Gastrocnemius medialis (tissue), 4 donors: Measurements from ENCODE around the gene FTSJ3.

Experiments
- POLR2A ChIP-seq, 2 donors: fragments of 450-650 bp; IDR thresholded peaks; one replicate each; pipeline ENCODE4 v1.6.1; 2017; ENCODE audit warnings: antibody characterized with exemption in 2 of 2, mild to moderate bottlenecking in 2 of 2, moderate library complexity in 2 of 2
- TF ChIP-seq, protein P1 (sequence below), 5 experiments: fragments of 450-650 bp in 3 of 5; fragments of 200-600 bp in 2 of 5; sonication (generic) in 2 of 5; IDR thresholded peaks in 4 of 5; conservative IDR thresholded peaks in 1 of 5; 1 replicate in 4 of 5; 2 replicates in 1 of 5; pipeline ENCODE4 v1.5.1; 2016 to 2019; ENCODE audit warnings: antibody characterized with exemption in 5 of 5, mild to moderate bottlenecking in 3 of 5, moderate library complexity in 3 of 5

DNA sequence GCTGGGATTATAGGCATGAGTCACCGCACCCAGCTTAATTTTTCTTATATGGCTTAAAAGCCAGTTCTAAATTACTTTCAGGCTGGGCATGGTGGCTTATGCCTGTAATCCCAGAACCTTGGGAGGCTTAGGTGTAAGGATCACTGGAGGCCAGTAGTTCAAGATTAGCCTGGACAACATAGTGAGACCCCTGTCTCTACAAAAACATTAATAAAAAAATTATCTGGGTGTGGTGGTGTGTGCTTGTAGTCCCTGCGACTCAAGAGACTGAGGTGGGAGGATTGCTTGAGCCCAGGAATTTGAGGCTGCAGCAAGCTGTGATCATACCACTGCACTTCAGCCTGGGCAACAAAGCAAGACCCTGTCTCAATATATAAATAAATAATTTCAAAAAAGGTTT is 25.8 kb upstream of the FTSJ3 start:
- TF ChIP-seq, protein P1, sequence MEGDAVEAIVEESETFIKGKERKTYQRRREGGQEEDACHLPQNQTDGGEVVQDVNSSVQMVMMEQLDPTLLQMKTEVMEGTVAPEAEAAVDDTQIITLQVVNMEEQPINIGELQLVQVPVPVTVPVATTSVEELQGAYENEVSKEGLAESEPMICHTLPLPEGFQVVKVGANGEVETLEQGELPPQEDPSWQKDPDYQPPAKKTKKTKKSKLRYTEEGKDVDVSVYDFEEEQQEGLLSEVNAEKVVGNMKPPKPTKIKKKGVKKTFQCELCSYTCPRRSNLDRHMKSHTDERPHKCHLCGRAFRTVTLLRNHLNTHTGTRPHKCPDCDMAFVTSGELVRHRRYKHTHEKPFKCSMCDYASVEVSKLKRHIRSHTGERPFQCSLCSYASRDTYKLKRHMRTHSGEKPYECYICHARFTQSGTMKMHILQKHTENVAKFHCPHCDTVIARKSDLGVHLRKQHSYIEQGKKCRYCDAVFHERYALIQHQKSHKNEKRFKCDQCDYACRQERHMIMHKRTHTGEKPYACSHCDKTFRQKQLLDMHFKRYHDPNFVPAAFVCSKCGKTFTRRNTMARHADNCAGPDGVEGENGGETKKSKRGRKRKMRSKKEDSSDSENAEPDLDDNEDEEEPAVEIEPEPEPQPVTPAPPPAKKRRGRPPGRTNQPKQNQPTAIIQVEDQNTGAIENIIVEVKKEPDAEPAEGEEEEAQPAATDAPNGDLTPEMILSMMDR (IDR thresholded peaks at IDR 0.05 in 4 of 5, conservative IDR thresholded peaks at IDR 0.05 in 1 of 5): no peak
- no peak for TF ChIP-seq POLR2A (IDR thresholded peaks at IDR 0.05)
